ENCODE results near the gene RAB20. TPM values are rescaled to one million over a fixed set of nuclear protein-coding genes. Genes with fewer than 3 reads are reported as not detected.
A peak's percentile ranks its signal among the peaks of the same experiment; 100 is the strongest.

The RAB20 gene
- total RNA-seq, 1 experiment from 2014 or later, result 10.6 TPM

DNA sequence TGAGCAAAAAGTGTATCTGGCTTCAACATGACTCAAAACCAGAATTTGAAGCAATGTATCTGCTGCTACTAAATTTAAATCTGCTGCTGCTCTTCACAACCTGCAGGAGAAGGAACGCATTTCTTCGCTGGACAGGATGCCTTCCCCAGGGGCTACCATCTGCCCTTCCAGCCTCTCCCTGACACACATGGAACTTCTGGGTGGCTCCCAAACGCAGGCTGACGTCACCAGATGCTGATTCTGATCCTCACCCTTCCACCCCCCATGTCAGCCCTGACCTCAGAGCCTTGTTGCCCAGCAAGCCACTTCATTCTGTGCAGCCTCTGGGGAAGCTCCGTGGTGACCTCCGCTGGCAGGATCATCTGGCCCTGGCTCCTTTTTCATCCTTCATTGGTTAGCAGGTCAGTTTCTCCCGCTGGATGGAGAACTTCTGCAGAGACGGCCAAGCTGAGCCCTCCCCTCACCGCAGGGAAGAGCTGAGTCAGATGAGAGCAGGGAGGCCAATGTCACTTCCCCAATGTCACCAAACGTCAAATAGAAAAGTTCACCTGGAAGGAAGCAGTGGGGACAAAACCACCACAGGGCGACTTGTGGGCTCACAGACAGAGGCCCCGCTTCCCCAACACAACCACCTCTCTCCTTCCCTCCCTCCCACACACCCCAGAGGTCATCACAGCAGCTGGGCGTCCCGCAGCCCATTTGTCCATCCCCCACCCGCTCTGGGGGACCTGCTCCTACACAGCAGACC, 14.0 kb upstream of the RAB20 start:
- ATAC-seq, result peak; percentile 78
- no peaks in the 10 kb centered on the region for H3K36me3 ChIP-seq (ENCODE audit: control insufficient read depth in 1 of 2, insufficient read depth in 2 of 2, low read length in 2 of 2)
- ChIA-PET RAD21 (ENCODE audit: low non-redundant PET in 1 of 2, low total read pairs in 2 of 2, uncharacterized antibody in 2 of 2, unreplicated experiment in 2 of 2) (interaction anchor here in 1 of 2 experiments (0.7 kb wide), 1 partner anchor 120 kb away, joined by 5 read pairs; no protein-coding TSS in a partner anchor), CTCF (interaction anchor here (1.5 kb wide), 1 partner anchor 120 kb away, joined by 3 read pairs; no protein-coding TSS in a partner anchor), POLR2A (no interaction called here)
- H2AFZ ChIP-seq (ENCODE audit: low read depth, low read length, poor library complexity, severe bottlenecking), result peak overlapping the region; percentile 12
- no peaks in the 10 kb centered on the region for H3K79me2 ChIP-seq (ENCODE audit: insufficient read depth, low read length)
- DNase-seq (ENCODE audit: low read depth, low spot score), result no peak
- H3K9me2 ChIP-seq (ENCODE audit: insufficient read depth), result no peaks in the 10 kb centered on the region
- peak overlapping the region; percentile 50 for H3K4me2 ChIP-seq (ENCODE audit: low read length)
- peaks cover 3 to 13% of the 10 kb centered on the region in 2 experiments for H3K4me1 ChIP-seq (ENCODE audit: control insufficient read depth in 1 of 2, insufficient read depth in 2 of 2, low read length in 2 of 2)
- no peak overlapping the region for H3K4me3 ChIP-seq (replicated peaks in 1 of 2; ENCODE audit: low read depth in 1 of 2, low read length in 2 of 2)
- H3K27ac ChIP-seq (ENCODE audit: low read depth, low read length), result no peak overlapping the region
- intact Hi-C loops (cut with micrococcal nuclease), result no loop called here
- no peaks in the 10 kb centered on the region for H3K27me3 ChIP-seq (ENCODE audit: insufficient read depth, low read length)
- no peaks in the 10 kb centered on the region for H3K9me3 ChIP-seq (ENCODE audit: control insufficient read depth in 1 of 2, insufficient read depth in 1 of 2, low read depth in 1 of 2, low read length in 2 of 2)
- H3K9ac ChIP-seq (ENCODE audit: low read length), result no peak overlapping the region
- no TSS peak for BruUV-seq (replicated peaks)
- H4K20me1 ChIP-seq (ENCODE audit: insufficient read depth), result no peaks in the 10 kb centered on the region
- TF ChIP-seq SP1 (IDR thresholded peaks at IDR 0.05; ENCODE audit: low read depth), result no peak
- TF ChIP-seq RAD21 (IDR thresholded peaks at IDR 0.05; ENCODE audit: low read depth), result peak; percentile 51

DNA sequence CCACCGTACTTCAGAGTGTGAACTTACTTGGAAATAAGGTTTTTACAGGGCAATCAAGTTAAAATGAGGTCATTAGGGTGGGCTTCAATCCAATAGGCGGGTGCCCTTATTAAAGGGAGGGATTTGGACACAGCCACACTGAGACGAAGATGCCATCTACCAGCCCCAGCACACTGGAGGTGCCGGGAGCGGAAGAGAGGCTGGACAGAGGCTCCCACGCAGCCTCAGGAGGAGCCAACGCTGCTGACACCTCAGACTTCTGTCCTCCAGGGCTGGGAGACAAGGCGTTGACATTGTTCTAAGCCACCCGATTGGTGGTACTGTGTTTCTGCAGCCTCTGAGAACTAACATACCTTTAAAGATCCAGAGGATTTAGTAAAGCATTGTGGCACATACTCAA, 12.6 kb upstream of the RAB20 start:
- BruUV-seq (replicated peaks), result no TSS peak
- intact Hi-C loops (cut with micrococcal nuclease), result no loop called here
- CTCF ChIA-PET, result no interaction called here
- no peaks in the 10 kb centered on the region for H3K27me3 ChIP-seq (ENCODE audit: insufficient read depth, low read length)
- H4K20me1 ChIP-seq (ENCODE audit: insufficient read depth), result no peaks in the 10 kb centered on the region
- H2AFZ ChIP-seq (ENCODE audit: low read depth, low read length, poor library complexity, severe bottlenecking), result no peak overlapping the region
- TF ChIP-seq, protein P1, sequence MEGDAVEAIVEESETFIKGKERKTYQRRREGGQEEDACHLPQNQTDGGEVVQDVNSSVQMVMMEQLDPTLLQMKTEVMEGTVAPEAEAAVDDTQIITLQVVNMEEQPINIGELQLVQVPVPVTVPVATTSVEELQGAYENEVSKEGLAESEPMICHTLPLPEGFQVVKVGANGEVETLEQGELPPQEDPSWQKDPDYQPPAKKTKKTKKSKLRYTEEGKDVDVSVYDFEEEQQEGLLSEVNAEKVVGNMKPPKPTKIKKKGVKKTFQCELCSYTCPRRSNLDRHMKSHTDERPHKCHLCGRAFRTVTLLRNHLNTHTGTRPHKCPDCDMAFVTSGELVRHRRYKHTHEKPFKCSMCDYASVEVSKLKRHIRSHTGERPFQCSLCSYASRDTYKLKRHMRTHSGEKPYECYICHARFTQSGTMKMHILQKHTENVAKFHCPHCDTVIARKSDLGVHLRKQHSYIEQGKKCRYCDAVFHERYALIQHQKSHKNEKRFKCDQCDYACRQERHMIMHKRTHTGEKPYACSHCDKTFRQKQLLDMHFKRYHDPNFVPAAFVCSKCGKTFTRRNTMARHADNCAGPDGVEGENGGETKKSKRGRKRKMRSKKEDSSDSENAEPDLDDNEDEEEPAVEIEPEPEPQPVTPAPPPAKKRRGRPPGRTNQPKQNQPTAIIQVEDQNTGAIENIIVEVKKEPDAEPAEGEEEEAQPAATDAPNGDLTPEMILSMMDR (IDR thresholded peaks at IDR 0.05 in 2 of 3, conservative IDR thresholded peaks at IDR 0.05 in 1 of 3; ENCODE audit: borderline replicate concordance in 1 of 3, insufficient read depth in 1 of 3, low read depth in 2 of 3, low read length in 2 of 3), result no peak
- no peak for TF ChIP-seq FOSL1 (IDR thresholded peaks at IDR 0.05; ENCODE audit: low read depth)
- no peak for TF ChIP-seq EZH2 (IDR thresholded peaks at IDR 0.05)
- TF ChIP-seq SP1 (IDR thresholded peaks at IDR 0.05; ENCODE audit: low read depth), result no peak
- TF ChIP-seq SRF (IDR thresholded peaks at IDR 0.05; ENCODE audit: low read depth), result no peak
- H3K4me3 ChIP-seq (replicated peaks in 1 of 2; ENCODE audit: low read depth in 1 of 2, low read length in 2 of 2), result no peak overlapping the region
- no peak overlapping the region for H3K4me2 ChIP-seq (ENCODE audit: low read length)
- no peaks in the 10 kb centered on the region for H3K9me3 ChIP-seq (ENCODE audit: control insufficient read depth in 1 of 2, insufficient read depth in 1 of 2, low read depth in 1 of 2, low read length in 2 of 2)
- no peak overlapping the region for H3K9ac ChIP-seq (ENCODE audit: low read length)
- H3K27ac ChIP-seq (ENCODE audit: low read depth, low read length), result no peak overlapping the region
- POLR2A ChIA-PET, result no interaction called here
- ATAC-seq (no peak), DNase-seq (ENCODE audit: low read depth, low spot score) (no peak)
- RAD21 ChIA-PET (ENCODE audit: low non-redundant PET in 1 of 2, low total read pairs in 2 of 2, uncharacterized antibody in 2 of 2, unreplicated experiment in 2 of 2), result no interaction called here
- no peaks in the 10 kb centered on the region for H3K79me2 ChIP-seq (ENCODE audit: insufficient read depth, low read length)
- H3K9me2 ChIP-seq (ENCODE audit: insufficient read depth), result no peaks in the 10 kb centered on the region
- H3K36me3 ChIP-seq (ENCODE audit: control insufficient read depth in 1 of 2, insufficient read depth in 2 of 2, low read length in 2 of 2), result no peaks in the 10 kb centered on the region
- H3K4me1 ChIP-seq (ENCODE audit: control insufficient read depth in 1 of 2, insufficient read depth in 2 of 2, low read length in 2 of 2), result peaks cover 3 to 17% of the 10 kb centered on the region in 2 experiments

Data from HCT116 (cell line).